Stomach (tissue), 9 donors: ENCODE measurements around the gene ITPKB. TPM values are rescaled to one million over a fixed set of nuclear protein-coding genes. Genes with fewer than 3 reads are reported as not detected.

Experiments used
- DNase-seq, 2 donors: peaks; one replicate each; pipeline versions ENCODE4 v3.0.0 to v3.0.0-alpha.2; 2013 to 2019
- H3K27ac ChIP-seq, 5 donors: fragments of 200-600 bp in 4 of 5; sonication (generic) in 4 of 5; one replicate each; pipeline ENCODE4 v1.5.1; 2013 to 2019; ENCODE audit warnings: mild to moderate bottlenecking in 1 of 5, moderate library complexity in 1 of 5
- H3K27me3 ChIP-seq, 3 donors: fragments of 200-600 bp; sonication (generic); one replicate each; pipeline ENCODE4 v1.5.1; 2017 to 2019; ENCODE audit warnings: mixed run types in 1 of 3
- H3K36me3 ChIP-seq, 4 donors: fragments of 200-600 bp; sonication (generic); 1 replicate in 3 of 4; 2 replicates in 1 of 4; pipeline ENCODE4 v1.5.1; 2016 to 2019
- H3K4me1 ChIP-seq, 4 donors: fragments of 200-600 bp; sonication (generic); one replicate each; pipeline ENCODE4 v1.5.1; 2016 to 2019
- H3K4me3 ChIP-seq, 4 donors: fragments of 200-600 bp; sonication (generic) in 3 of 4; one replicate each; pipeline ENCODE4 v1.5.1; 2016 to 2019; ENCODE audit warnings: mild to moderate bottlenecking in 1 of 4
- H3K9me3 ChIP-seq, 4 donors: fragments of 200-600 bp; sonication (generic); one replicate each; pipeline ENCODE4 v1.5.1; 2016 to 2019
- CTCF ChIP-seq, 7 experiments: fragments of 450-650 bp in 4 of 7; fragments of 200-600 bp in 3 of 7; sonication (generic) in 3 of 7; IDR thresholded peaks; one replicate each; pipeline ENCODE4 v1.5.1; 2016 to 2019; ENCODE audit warnings: antibody characterized with exemption in 7 of 7, control low read depth in 2 of 7, mild to moderate bottlenecking in 1 of 7
- EP300 ChIP-seq: sonication (generic); formaldehyde crosslinking; IDR thresholded peaks from one replicate; pipeline ENCODE4 v1.6.1; 2017; ENCODE audit warnings: antibody characterized with exemption
- POLR2A ChIP-seq, 4 donors: fragments of 450-650 bp; IDR thresholded peaks; one replicate each; pipeline ENCODE4 v1.6.1; 2016; ENCODE audit warnings: antibody characterized with exemption in 4 of 4, control low read depth in 2 of 4, mild to moderate bottlenecking in 1 of 4, moderate library complexity in 1 of 4
- POLR2AphosphoS5 ChIP-seq, 3 donors: sonication (generic); formaldehyde crosslinking; IDR thresholded peaks; one replicate each; pipeline ENCODE4 v1.6.1; 2016; ENCODE audit warnings: antibody characterized with exemption in 3 of 3
- WGBS, 5 donors: extraction: QIAGEN DNeasy Blood & Tissue Kit in 3 of 5; methylation state at CpG; one replicate each; pipeline versions ENCODE4 v1.1.5 to v1.1.7; 2013 to 2018; 5-methylcytosine and 5-hydroxymethylcytosine counted together
- intact Hi-C: fragments of 100-400 bp; cut with DNase I; formaldehyde crosslinking; loops from one replicate; pipeline ENCODE4 v1.15.1; 2023; ENCODE audit warnings: low total_unique reads
- polyA plus RNA-seq, 3 donors: library from polyadenylated mRNA; stranded (reverse); fragments of 200-250 nt; gene quantifications; one replicate each; pipeline ENCODE4 v1.2.3, GENCODE V29; 2013
- total RNA-seq, 5 donors: library from RNA; depleted of rRNA; stranded (reverse); fragments of >200 nt; gene quantifications; one replicate each; pipeline versions ENCODE4 v1.1.0 to v1.2.3, GENCODE V29; 2014 to 2016
- donor health status: healthy with polysubstance abuse.
- donor health status: Bipolar disorder and iron deficiency.
- donor health status: healthy.

ITPKB gene
- total and polyA plus RNA-seq, 8 donors, result 3.8 to 38.8 (median 19.1) TPM

- Histone ChIP-seq H3K4me1 (peaks cover 0 to 22% (median 3%) of the 10 kb centered on the region in 4 donors), H3K36me3 (no peaks in the 10 kb centered on the region), H3K9me3 (no peaks in the 10 kb centered on the region), H3K27ac (peak overlapping the region in 1 of 5 donors; percentile 77), H3K4me3 (no peak overlapping the region), H3K27me3 (no peaks in the 10 kb centered on the region)
- intact Hi-C loops, result no loop called here
- no peak for DNase-seq
- WGBS, 5 donors, result 81 to 96% (median 89%) methylated on average over 2 of the region's 2 CpGs
- TF ChIP-seq EP300 (no peak), POLR2AphosphoS5 (IDR thresholded peaks at IDR 0.05) (no peak)
These were observed 46.7 kb upstream of the ITPKB start for GRCh38 chr1:226785805-226786204.

DNA sequence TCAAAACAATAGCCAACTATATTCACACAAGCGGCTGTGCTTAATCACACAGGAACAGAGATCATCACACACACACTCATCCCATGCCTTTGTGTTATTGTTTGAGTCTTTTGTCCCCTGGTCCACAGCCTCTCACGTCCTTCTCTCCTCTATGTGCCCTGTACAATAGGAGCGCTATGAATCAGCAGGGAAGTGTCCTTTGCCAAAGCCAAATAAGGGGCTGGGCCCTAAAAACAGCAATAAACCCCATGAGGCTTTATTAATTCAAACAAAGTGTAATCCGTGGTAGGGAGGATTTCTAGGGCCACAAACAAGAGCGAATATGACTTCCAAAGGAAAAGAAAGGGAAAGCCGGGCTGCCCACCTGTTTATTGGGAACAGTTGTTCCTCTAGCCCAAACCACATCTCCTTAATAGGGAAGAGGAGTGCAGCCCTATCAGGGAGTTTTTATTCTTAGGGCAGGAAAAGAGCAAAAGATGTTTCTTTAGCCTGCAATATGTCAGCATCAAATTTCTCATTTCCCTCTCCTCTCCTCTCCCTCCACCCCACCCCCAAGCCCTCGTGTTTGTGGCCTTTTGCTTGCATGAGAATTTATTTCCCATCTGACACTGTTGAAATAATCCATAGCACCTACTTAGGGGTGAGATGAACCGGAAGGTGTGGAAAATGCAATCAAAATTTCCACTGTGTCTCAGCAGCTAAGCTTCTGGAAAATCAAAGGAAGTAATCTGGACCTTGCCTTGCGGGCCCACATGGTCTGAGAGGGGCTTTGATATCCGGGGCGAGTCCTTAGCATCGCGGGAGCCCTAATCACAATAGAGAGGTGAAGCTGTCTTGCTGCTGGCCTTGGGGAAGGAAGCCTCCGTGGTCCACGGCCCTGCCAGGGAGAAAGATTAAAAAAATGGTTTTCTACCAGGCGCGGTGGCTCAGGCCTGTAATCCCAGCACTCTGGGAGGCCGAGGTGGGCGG is 45.3 kb upstream of the ITPKB start:
- H3K4me1 ChIP-seq, result peaks cover 0 to 22% (median 3%) of the 10 kb centered on the region in 4 donors
- intact Hi-C loops, result no loop called here
- DNase-seq, result peak in 1 of 2 donors; percentile 23
- WGBS, 5 donors, result 69 to 78% (median 77%) methylated on average over 19 of the region's 19 CpGs
- H3K27me3 ChIP-seq, result no peaks in the 10 kb centered on the region
- no peak for TF ChIP-seq CTCF (IDR thresholded peaks at IDR 0.05)
- no peak for TF ChIP-seq POLR2AphosphoS5 (IDR thresholded peaks at IDR 0.05)
- TF ChIP-seq POLR2A (IDR thresholded peaks at IDR 0.05), result no peak
- no peak for TF ChIP-seq EP300
- no peaks in the 10 kb centered on the region for H3K9me3 ChIP-seq
- H3K36me3 ChIP-seq, result no peaks in the 10 kb centered on the region
- H3K4me3 ChIP-seq, result no peak overlapping the region
- peak overlapping the region in 4 of 5 donors; percentile 10 to 77 (median 42) for H3K27ac ChIP-seq

GRCh38 chr1:226782845-226783601 is 43.9 kb upstream of the ITPKB start:
- no peaks in the 10 kb centered on the region for H3K27me3 ChIP-seq
- H3K27ac ChIP-seq, result peak overlapping the region in 1 of 5 donors; percentile 77
- no peak overlapping the region for H3K4me3 ChIP-seq
- no peaks in the 10 kb centered on the region for H3K9me3 ChIP-seq
- H3K4me1 ChIP-seq, result peaks cover 0 to 28% (median 14%) of the 10 kb centered on the region in 4 donors
- H3K36me3 ChIP-seq, result no peaks in the 10 kb centered on the region
- no peak for DNase-seq
- intact Hi-C loops, result no loop called here
- WGBS, 5 donors, result 59 to 80% (median 77%) methylated on average over 4 of the region's 4 CpGs
- no peak for TF ChIP-seq POLR2A (IDR thresholded peaks at IDR 0.05)
- TF ChIP-seq EP300, result no peak
- TF ChIP-seq POLR2AphosphoS5 (IDR thresholded peaks at IDR 0.05), result no peak
- TF ChIP-seq CTCF (IDR thresholded peaks at IDR 0.05), result no peak

GRCh38 chr1:226781937-226782609 is 43.0 kb upstream of the ITPKB start:
- DNase-seq, result no peak
- no peaks in the 10 kb centered on the region for H3K9me3 ChIP-seq
- no peak overlapping the region for H3K27ac ChIP-seq
- H3K4me1 ChIP-seq, result peaks cover 0 to 22% (median 14%) of the 10 kb centered on the region in 4 donors
- intact Hi-C loops, result no loop called here
- no peak overlapping the region for H3K4me3 ChIP-seq
- H3K36me3 ChIP-seq, result no peaks in the 10 kb centered on the region
- WGBS, 5 donors, result 80 to 90% (median 87%) methylated on average over 7 of the region's 7 CpGs
- H3K27me3 ChIP-seq, result no peaks in the 10 kb centered on the region
- TF ChIP-seq CTCF (IDR thresholded peaks at IDR 0.05) (no peak), EP300 (no peak), POLR2A (IDR thresholded peaks at IDR 0.05) (no peak), POLR2AphosphoS5 (IDR thresholded peaks at IDR 0.05) (no peak)
